ENCODE data around the gene ZMAT5.
A peak's percentile ranks its signal among the peaks of the same experiment; 100 is the strongest.
"Not testable (repeated sequence)": the region's sequence is repeated elsewhere in the genome, so short reads cannot be mapped to it uniquely, and the experiment has no call there.

ZMAT5 gene

GRCh38 chr22:29784451-29785361 lies 17.9 kb upstream of the ZMAT5 start:
- no peak for DNase-seq

GRCh38 chr22:29782061-29782845 lies 15.4 kb upstream of the ZMAT5 start:
- peak; percentile 40 for DNase-seq

- peak; percentile 95 for DNase-seq
These were observed 14.2 kb upstream of the ZMAT5 start for GRCh38 chr22:29780748-29781676.

- DNase-seq: no peak
These were observed 13.4 kb upstream of the ZMAT5 start for GRCh38 chr22:29780220-29780619.

- DNase-seq: peak; percentile 62
These were observed 6.4 kb upstream of the ZMAT5 start for GRCh38 chr22:29773233-29773632.

GRCh38 chr22:29772170-29772641 lies 5.4 kb upstream of the ZMAT5 start:
- DNase-seq: peak; percentile 61

- no peak for DNase-seq
These were observed 3.0 kb upstream of the ZMAT5 start for GRCh38 chr22:29769723-29770321.

GRCh38 chr22:29768052-29768693 lies 1.4 kb upstream of the ZMAT5 start:
- peak; percentile 27 for DNase-seq

GRCh38 chr22:29767171-29768051 lies 604 bp upstream of the ZMAT5 start, which contains the start of gene UQCR10:
TSS of gene UQCR10 (plus strand) at chr22:29767369. CDS start at chr22:29767399, 30 bp downstream.
- peak; percentile 88 for DNase-seq

GRCh38 chr22:29765905-29766631 lies 739 bp downstream of the ZMAT5 start:
- DNase-seq: peak; percentile 15

GRCh38 chr22:29762263-29762662 lies 4.5 kb downstream of the ZMAT5 start:
- DNase-seq: no peak

- DNase-seq: no peak
These were observed 7.8 kb downstream of the ZMAT5 start for GRCh38 chr22:29758959-29759358.

- no peak for DNase-seq
These were observed 8.7 kb downstream of the ZMAT5 start for GRCh38 chr22:29758068-29758622.

- no peak for DNase-seq
These were observed 9.7 kb downstream of the ZMAT5 start for GRCh38 chr22:29757096-29757495.

GRCh38 chr22:29756341-29756740 lies 10.5 kb downstream of the ZMAT5 start:
- DNase-seq: no peak

GRCh38 chr22:29755889-29756288 lies 10.9 kb downstream of the ZMAT5 start:
- DNase-seq: no peak

GRCh38 chr22:29754658-29755395 lies 12.0 kb downstream of the ZMAT5 start:
- not testable (repeated sequence) for DNase-seq

GRCh38 chr22:29753808-29754657 lies 12.8 kb downstream of the ZMAT5 start:
- DNase-seq: no peak
